ENCODE results near the gene PFKL.
"Not testable (repeated sequence)": the region's sequence is repeated elsewhere in the genome, so short reads cannot be mapped to it uniquely, and the experiment has no call there.

The PFKL gene

GRCh38 chr21:44275041-44275440 is 24.8 kb upstream of the PFKL start:
- no peak for DNase-seq

DNA sequence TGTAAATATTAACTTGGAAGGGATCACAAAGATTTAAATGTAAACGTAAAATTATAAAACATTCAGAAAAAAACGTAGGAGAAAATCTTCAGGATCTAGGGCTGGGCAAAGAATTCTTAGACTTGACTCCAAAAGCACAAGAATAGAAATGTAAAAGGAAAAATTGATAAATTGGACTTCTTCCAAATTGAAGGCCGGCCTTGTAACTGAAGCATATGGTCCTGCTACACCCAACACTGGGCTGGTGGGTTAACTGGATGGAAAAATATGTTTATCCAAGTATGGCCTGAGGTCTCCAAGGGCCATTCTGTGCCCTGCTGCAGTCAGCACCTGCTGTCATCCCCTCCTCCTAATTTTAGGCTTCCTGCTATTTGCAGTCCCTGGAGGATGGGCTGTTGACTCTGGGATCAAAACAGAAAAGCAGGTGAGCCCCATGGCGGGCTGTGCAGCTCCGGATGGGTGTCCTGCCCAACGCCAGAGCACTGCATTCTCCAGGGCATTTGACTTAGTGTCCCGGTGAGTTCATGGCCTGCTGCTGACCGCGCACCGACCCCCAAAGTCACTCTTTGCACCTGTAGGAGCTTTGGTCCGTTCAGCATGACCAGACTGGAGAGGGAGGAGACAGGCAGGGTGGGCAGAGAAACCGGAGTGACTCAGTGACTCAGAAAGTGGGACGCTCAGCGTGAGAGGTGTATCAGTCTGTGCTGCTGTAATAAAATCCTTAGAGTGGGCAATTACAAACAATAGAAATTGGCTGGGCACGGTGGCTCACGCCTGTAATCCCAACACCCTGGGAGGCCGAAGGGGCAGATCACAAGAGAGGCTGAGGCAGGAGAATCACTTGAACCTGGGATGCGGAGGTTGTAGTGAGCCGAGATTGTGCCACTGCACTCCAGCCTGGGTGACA is 20.2 kb upstream of the PFKL start:
- DNase-seq = peak in 1 of 51 donors; percentile 10

DNA sequence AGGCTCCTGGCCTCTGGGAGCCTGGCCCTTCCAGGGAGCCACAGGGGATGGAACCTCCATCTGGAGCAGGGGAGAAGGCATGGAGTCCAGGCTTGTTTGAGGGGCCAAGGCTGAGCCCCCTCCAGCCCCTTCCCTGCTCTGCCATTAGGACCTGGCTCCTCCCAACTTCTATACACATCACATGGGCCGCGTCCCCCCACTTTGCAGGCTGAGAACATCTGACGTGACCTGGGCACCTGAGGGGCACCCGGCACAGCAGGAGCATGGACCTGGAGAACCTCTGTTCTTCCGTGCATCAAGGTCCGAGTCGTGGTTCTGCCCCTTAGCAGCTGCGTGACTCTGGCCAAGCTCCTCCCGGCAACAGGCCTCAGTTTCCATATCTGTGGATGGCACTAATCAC is 18.1 kb upstream of the PFKL start:
- DNase-seq = no peak

GRCh38 chr21:44282370-44282769 is 17.5 kb upstream of the PFKL start:
- DNase-seq = no peak

- DNase-seq = not testable (repeated sequence)
Measured at GRCh38 chr21:44283211-44283785, 16.6 kb upstream of the PFKL start.

DNA sequence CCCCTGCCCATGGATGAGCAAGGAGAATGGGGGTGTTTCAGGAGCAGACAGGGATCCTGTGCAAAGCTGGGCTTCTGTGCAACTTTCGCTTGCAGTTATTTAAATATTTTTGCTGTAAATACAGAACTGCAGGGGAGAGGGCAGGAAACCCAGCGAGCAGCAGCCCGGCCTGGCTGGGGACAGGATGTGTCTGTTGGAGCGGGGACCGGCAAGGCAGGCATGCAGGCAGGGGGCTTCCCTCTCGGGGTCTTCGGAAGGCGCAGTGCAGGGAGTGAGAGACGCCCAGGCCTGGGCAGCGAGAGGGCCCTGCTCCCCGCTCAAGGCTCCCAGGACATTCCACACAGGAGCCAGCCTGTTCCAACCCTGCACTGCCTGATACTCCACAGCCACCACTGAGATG is 15.9 kb upstream of the PFKL start:
- DNase-seq = no peak

DNA sequence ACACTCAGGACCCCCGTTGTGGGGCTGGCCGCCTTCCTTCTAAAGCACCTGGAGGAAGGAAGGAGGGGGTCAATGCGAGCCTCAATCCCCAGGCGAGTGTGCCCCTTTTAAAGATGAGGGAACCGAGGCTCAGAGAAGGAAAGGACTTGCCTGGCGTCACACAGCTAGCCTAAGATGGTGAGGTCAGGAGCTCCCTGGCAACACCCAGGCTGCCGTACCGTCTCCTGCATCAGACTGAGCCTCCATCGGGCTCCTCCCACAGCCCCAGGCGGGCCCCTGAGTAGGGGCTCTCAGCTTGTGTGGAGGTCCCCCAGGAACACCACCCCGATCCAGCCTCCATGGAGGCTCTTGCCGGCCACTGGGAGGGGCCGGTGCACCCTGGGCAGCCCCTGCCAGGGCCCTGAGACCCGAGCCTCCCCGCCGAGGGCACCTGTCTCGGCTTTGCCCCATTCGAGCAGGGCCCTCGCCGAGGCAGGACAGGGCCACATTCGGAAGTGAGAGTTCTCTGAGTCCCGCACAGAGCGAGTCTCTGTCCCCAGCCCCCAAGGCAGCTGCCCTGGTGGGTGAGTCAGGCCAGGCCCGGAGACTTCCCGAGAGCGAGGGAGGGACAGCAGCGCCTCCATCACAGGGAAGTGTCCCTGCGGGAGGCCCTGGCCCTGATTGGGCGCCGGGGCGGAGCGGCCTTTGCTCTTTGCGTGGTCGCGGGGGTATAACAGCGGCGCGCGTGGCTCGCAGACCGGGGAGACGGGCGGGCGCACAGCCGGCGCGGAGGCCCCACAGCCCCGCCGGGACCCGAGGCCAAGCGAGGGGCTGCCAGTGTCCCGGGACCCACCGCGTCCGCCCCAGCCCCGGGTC is 14.5 kb upstream of the PFKL start, which contains the start of gene AIRE:
AIRE (plus strand) TSS at position 739 of the 855 bp plus-strand sequence. CDS start 131 bp downstream, outside the sequence.
- DNase-seq = peak in 2 of 51 donors; percentile 10 to 23

DNA sequence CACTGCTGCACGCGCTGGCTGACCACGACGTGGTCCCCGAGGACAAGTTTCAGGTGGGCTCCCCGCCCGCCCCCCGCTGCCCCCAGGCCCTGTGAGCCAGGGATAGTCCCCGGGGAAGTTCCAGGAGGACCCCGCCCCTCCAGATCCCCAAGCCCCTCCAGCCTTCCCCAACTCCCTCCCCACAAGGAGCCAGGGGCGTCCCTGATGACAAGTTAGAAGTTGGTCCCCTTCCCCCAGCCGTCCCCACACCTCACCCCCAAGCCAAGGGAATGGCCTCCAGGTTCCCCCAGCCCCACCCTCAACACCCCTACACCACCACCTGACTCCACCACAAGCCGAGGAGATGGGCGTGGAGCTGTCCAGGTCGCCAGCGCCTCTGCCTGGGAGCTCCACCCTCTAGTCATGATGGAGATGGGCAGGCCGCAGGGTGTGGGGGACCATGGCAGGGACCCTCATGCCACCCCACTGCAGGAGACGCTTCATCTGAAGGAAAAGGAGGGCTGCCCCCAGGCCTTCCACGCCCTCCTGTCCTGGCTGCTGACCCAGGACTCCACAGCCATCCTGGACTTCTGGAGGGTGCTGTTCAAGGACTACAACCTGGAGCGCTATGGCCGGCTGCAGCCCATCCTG is 13.7 kb upstream of the PFKL start:
- no peak for DNase-seq

DNA sequence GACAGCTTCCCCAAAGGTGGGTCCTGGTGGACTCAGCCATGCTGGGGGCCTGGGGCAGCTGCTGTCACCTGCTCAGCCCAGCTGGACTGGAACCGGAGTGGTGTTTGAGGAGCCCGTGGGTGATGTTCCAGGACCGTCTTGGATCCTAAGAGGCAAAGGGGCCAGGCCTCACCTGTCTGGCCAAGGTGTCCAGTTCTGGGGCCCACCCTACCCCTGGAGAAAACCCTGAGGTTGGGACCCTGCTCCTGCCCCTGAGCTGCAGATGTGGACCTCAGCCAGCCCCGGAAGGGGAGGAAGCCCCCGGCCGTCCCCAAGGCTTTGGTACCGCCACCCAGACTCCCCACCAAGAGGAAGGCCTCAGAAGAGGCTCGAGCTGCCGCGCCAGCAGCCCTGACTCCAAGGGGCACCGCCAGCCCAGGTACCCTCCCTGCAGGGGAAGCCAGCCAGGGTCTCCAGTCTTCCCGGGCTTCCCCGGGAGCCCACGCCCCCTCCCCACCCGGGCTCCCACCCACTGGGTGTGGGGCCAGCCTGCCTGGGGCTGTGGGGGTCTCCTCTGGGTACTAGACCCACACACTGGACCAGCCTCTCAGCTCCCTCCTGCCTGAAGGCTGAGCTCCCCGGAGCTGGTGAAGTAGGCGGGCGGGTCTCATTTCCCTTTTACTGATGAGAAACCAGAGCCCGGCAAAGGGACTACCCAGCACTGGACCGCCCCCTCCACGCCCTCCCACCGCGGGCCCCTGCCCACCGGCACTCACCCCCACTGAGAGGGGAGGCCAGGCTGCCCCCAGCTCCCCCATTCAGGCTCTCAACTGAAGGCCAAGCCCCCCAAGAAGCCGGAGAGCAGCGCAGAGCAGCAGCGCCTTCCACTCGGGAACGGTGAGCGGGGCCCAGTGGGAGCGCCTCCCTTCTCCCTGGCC is 12.9 kb upstream of the PFKL start:
- DNase-seq = no peak

DNA sequence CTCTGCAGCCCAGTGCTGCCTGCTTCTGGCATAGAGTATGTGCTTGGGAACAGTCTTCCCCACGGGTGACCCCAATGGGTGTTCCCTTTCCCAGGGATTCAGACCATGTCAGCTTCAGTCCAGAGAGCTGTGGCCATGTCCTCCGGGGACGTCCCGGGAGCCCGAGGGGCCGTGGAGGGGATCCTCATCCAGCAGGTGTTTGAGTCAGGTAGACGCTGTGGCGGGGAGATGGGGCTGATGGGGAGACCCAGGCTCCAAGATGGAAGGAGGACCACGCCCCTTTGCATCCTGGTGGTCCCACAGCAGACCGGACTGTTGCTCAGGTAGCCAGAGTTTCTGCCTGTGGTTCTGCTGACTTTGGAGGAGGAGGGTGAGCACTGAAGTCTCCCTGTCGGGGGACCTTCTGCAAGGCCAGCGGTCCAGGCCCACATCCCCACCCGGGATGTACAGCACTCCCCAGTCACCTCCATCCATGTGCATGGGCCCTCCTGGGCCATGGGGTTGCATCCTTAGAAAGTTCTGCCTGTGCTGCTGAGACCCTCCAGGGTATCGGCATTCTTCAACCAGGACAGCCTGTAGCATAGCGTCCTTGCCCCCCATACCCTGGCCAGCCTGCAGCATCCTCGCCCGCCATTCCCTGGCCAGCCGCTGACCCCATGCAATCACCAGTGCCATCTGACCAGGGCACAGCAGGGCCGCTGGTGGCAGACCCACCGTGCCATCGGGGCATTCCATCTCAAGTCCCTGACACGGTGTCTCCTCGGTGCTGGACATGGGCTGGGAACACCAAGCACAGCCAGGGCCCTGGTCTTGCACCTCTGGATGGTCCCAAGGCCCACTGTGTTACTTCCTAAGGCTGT is 11.4 kb upstream of the PFKL start:
- no peak for DNase-seq

- DNase-seq = no peak
Measured at GRCh38 chr21:44289381-44290010, 10.4 kb upstream of the PFKL start.

DNA sequence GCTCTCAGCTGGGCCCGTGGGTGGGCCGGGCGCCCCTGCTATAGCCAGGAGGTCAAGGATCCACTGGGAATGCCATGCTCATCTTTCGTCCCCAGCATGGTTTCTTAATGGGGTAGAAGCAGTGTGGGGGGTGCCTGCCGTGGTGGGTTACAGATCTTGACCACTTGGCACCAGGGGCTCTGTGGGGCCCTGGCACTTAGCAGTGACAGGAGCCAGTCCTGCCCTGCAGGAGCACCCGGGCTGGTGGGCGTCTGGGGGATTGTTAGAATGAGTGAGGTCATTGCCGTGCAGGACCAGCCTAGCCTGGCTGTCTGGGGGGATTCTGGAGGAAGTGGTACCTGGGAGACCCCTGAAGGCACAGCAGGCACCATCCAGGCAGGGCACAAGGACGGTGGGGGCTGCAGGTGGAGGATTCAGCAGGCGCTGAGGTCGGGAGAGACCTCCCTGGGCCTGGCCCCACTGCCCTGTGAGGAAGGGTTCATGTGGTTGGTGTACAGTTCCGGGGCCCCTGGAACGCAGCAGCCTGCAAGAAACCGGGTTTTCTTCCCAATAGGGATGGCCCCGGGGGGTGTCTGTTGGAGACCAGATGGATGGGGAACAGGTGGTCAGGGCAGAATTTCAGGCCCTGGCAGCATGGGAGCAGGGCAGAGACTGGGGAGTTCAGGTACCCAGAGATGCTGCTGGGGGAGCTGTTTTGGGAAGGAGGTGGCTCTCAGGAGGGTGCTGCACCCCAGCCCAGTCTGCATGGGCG is 9.4 kb upstream of the PFKL start:
- no peak for DNase-seq

DNA sequence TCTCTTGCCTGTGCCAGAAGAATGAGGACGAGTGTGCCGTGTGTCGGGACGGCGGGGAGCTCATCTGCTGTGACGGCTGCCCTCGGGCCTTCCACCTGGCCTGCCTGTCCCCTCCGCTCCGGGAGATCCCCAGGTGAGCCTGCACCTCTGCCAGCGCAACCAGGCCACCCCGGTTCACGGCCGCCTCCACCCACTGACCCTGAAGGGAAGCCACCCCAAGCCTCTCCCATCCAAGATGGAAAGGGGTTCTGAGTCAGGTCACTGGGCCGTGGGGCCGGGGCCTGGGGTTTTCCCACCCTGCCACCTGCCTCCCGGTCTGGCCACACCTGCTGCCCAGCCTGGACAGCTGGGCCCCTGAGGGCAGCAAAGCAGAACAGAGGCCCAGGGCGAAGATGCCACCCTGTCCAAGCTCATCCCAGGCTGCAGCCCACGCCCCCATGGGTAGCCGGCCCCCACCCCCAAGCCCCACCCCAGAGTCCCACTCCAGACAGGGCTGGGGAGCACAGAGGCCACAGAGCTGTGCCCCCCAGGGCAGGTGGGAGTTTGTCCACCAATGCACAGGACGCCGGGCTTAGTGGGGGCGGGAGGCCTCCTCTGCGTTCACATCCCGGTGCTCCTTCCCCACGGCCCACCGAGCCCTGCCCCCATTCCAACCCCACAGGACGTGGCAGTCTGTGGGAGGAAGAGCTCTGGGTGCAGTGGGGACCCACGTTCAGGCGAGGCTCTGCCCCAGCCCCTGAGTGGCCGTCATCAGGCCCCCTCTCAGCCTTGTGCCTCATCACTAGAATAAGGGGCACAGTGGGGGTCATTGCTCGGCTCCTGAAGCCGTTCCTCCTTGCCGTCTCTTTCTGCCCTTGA is 8.5 kb upstream of the PFKL start:
- DNase-seq = no peak

DNA sequence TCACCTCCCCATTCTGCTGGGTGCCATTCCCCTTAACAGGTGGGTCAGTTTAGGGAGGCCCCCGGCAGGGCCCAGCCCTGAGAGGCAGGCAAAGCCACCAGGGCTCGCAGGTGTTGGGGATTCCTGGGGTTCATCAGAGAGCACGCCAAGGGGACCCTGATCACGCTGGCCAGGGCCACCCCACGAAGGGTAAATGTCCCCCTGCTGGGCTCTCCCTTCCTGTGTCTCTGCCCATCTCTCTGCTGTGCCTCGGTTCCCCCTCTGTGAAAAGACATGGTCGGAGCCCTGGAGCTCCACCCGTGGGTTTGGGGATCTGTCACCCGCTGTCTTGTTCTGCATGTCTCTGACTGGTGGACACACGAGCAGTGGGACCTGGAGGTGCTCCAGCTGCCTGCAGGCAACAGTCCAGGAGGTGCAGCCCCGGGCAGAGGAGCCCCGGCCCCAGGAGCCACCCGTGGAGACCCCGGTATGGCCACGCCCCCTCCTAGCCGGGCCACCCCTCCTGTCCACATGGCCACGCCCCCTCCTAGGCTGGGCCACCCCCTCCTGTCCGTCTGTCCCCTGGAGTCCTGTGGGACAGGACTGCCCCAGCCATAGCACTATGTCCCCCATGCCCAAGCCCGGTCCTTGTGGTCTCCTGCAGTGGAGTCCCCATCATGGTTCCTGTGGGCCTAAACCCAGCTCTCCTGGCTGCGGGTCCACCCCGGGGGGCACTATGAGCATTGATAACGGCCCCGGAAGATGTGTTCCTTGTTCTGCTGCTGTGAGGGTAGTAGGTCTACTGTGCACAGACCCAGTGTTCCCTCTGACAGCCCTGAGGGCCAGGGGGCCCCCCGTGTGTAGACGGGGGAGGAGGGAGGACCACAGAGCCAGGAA is 7.7 kb upstream of the PFKL start:
- DNase-seq = no peak

DNA sequence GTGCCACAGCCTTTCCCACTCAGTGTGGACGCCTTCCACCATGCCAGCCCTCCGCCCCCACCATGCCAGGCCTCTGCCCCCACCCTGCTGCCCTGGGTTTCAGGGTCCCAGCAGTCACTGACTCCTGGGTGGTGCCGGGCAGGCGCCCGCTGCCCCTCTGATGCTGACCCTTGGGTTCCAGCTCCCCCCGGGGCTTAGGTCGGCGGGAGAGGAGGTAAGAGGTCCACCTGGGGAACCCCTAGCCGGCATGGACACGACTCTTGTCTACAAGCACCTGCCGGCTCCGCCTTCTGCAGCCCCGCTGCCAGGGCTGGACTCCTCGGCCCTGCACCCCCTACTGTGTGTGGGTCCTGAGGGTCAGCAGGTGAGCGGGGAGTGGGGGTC is 7.0 kb upstream of the PFKL start:
- DNase-seq = no peak

- no peak for DNase-seq
Measured at GRCh38 chr21:44293551-44294231, 6.2 kb upstream of the PFKL start.
